ENCODE data around the gene ZNF324B.

GRCh38 chr19:58406818-58407657 lies 44.4 kb upstream of the ZNF324B start:
- TF ChIP-seq EZH2 (IDR thresholded peaks at IDR 0.05; ENCODE audit: borderline replicate concordance, insufficient read depth, low read depth, low read length, poor library complexity, severe bottlenecking) (no peak), CTCF (IDR thresholded peaks at IDR 0.05) (peak; percentile 13)

Measured in B cell (primary cell).